GM12872 (cell line): Measurements from ENCODE around the gene STT3A.

Experiments used
- CTCF ChIP-seq: IDR thresholded peaks from 3 replicates; pipeline ENCODE4 v1.5.1; 2011; ENCODE audit warnings: low read depth, mild to moderate bottlenecking, low read length, moderate library complexity; ENCODE audit not compliant: insufficient read depth

Gene STT3A

DNA sequence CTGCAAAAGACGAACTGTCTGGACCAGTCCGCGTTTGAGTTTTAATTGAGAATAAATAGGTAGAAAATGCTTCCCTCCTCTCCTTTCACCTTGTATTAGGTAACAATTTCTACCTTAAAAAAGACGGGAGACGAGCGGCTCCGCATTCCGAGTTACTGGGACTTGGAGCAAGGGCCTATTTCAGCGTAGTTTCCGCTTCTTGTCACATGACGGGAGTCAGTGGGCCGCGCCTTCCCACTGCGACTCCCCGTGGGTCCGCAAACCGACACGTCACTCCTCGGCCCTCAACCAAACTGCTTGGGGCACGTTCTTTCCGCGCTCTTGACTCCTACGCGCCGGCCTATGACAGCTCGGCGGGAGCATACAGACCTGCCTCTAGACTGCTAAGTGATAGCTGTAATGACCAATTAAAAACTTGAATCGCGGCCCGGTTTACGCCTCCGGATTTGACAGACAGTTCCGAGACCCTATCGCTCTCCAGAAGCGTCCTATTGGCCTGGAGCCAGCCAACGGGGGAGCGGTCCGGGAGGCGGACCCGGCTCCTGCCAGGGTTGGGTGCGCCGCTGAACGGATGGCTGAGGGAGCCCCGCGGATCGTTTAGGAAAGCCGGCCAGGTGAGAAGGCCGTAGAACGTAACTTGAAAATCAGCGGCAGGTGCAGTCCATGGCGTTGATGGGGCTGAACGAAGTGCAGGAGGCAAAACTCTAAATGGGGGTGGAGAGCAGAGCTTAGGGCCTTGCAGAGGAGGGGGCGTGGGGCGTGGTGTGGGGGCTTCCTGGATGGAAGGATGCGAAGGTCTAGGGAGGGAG, at the start of gene STT3A:
Gene STT3A (plus strand): TSS at position 548 of the 809 bp plus-strand sequence. CDS start 3,064 bp downstream, outside the sequence.
- TF ChIP-seq CTCF: no peak

DNA sequence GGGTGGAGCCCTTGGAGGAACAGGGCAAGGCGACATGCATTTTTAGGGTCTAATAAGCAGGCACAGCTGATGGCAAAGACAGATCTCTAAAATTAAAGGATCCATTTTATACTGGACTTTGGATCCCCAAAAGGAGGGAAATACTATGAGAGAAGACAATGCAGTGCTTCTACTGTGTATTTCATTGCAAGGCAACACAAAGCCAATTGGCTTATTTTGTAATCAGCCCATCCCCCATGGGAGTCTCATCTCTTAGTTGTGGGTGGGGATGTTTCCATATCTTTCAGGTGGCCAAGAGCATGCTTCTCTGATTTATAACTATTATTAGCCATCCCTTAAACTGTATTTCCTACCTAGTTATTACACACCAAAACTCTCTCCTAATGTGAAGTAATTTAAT, 41.9 kb upstream of the STT3A start:
- TF ChIP-seq CTCF: no peak

DNA sequence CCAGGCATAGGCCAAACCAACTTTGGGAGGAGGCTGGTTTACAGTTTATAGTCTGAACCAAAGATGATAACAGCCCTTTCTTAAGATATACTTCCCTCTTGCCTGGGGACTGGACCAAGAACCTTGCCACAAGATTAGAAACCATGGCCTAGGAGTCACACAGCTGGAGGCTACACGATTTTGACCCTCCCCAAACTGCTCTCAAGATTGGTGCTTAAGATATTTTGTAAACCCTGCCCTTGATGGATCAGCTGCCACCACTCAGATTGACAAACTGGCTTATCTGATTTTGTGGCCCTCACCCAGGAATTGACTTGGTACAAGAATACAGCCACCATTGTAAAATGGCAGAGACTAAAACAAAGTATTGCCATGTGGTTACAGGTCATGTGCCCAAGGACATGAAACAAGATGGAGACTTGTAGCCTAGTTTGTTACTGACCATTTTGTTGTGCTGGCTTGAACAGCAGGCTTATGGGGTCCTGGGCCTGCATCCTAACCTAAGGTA, 40.8 kb upstream of the STT3A start:
- TF ChIP-seq CTCF: no peak

GRCh38 chr11:125552927-125553326, 39.7 kb upstream of the STT3A start:
- no peak for TF ChIP-seq CTCF

DNA sequence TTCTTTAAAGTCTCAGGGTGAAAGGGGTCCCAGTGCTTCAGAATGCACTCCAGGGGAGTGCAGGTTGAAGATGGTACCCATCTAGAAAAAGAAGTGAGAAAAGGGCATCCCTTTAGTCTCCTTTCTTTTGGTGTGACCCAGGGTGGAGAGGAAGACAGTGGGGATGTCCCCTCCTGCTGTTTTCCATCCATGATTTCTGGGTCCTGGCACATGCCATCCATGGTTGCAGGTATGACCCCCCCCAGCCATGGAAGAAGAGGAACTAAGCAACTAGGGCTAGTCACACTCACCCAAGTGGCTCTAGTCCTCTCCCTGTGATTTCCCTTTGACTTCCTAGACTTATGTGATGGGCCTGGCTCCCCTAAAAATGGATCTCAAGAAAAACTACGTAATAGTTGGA, 39.3 kb upstream of the STT3A start:
- no peak for TF ChIP-seq CTCF

DNA sequence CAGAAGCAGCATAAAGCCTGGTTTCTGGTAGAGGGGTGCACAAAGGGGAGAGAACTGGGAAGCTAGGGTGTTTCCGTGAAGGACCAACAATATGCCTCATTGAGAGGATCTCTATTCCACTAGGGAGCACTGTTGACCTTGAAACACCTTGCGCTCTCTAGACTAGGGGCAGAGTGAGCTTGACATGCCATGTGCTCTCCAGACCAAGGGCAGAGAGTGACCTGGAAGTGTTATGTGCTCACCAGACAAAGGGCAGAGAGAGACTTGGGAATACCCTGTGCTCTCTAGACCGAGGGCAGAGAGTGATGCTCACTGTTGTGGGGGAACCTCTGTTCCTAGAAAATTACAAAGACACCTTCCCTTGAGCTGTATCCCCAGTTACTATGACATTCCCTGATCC, 38.6 kb upstream of the STT3A start:
- TF ChIP-seq CTCF: no peak

DNA sequence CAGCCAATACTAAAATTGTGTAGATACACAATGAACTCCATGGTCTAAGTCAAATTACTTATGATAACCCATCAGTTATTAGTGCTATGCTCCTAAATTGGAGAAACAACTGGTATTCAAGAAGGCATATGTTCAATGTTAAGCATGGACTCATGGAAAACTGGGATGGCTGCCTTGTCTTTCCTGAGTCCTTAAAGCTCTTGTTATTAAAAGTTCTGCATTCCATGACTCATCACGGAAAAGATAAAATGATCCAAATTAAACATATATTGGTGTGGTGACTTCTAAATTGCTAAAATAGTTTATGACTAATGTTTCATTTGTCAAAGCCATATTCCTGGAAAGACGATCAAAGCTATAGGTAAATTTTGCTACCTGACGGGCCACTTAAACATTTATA, 32.8 kb upstream of the STT3A start:
- no peak for TF ChIP-seq CTCF
